HG02973 (cell line): ENCODE data around the gene GNAT1.

ENCODE experiments used
- ATAC-seq: cut with Tn5 transposase; IDR thresholded peaks from one replicate; pipeline ENCODE4 v1.9.1; 2021; ENCODE audit warnings: moderate library complexity; ENCODE audit not compliant: unreplicated experiment

Gene GNAT1

DNA sequence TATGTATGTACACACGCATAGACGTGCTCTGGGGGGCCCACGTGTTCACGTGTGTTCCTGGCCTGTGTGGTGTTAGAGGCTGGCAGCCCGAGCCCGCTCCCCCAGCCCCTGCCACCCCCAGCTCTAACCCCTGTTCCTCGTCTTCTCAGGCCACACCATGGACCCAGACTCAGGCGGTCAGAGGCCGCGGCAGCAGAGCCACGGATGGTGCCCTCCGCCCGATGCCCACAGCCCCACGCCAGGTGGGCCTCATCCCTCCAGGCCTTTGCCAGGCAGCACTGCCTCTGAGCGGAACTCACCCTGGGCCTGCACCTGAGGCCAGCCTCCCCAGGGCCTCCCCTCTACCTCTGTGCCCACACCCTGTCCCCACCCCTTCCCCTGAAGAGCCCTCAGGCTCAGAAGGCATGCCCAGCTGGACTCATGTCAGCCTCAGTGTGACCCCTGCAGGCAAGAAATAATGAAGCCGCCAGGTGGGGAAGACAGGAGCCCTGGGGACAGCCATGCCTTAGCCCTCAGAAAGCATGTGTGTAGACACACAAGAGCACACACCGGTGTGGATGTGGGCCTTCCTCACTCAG, 16.4 kb upstream of the GNAT1 start:
- ATAC-seq: no peak

- no peak for ATAC-seq
Observed at GRCh38 chr3:50177346-50177745, 14.1 kb upstream of the GNAT1 start.

DNA sequence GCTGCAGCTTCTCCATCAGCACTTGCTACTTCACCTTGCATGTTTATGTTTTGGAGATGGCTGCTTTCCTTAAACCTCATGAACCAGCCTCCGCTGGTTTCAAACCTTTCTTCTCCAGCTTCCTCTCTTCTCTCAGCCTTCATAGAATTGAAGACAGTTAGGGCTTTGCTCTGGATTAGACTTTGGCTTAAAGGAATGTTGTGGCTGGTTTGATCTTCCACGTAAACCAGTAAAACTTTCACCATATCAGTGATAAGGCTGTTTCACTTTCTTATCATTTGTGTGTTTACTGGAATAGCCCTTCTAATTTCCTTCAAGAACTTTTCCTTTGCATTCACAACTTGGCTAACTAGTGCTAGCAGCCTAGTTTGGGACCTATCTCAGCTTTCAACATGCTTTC, 11.7 kb upstream of the GNAT1 start:
- no peak for ATAC-seq

- no peak for ATAC-seq
Observed at GRCh38 chr3:50181985-50182384, 9.4 kb upstream of the GNAT1 start.

DNA sequence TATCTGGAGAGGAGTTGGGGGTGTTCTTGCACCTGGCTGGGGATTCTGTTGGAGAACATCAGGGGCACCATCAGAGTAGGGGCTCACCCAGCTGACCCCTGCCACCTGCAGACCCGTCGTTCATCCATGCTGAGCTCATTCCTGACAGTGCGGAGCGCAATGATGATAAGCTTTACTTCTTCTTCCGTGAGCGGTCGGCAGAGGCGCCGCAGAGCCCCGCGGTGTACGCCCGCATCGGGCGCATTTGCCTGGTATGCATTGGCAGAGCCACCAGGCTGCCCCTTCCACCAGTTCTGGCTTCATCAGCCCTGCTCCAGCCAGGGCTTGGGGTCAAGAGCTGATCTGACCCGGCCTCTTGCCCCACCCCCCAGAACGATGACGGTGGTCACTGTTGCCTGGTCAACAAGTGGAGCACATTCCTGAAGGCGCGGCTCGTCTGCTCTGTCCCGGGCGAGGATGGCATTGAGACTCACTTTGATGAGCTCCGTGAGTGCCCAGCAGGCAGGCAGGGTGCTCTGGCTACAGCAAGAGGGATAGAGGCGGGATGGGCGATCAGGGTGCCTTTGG, 8.8 kb upstream of the GNAT1 start:
- no peak for ATAC-seq

DNA sequence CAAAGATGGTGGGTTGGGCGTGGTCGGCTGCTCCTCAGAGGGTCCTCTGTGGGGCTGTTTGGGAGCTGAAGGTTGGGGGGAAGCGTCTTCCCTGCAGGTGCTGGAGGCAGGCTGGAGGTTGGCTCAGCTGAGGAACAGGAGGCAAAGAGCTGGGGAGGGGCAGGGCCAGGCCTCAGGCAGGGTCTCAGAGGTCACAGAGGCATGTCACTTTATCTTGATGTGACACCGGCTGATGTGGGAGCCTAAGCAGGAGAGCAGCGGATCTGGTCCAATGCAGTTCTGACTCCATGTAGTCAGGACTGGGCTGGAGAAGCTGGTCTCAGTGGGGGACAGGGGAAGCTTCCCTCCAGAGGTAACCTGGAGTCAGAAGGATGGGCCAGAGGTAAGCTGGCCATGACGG, 7.7 kb upstream of the GNAT1 start:
- ATAC-seq: no peak

DNA sequence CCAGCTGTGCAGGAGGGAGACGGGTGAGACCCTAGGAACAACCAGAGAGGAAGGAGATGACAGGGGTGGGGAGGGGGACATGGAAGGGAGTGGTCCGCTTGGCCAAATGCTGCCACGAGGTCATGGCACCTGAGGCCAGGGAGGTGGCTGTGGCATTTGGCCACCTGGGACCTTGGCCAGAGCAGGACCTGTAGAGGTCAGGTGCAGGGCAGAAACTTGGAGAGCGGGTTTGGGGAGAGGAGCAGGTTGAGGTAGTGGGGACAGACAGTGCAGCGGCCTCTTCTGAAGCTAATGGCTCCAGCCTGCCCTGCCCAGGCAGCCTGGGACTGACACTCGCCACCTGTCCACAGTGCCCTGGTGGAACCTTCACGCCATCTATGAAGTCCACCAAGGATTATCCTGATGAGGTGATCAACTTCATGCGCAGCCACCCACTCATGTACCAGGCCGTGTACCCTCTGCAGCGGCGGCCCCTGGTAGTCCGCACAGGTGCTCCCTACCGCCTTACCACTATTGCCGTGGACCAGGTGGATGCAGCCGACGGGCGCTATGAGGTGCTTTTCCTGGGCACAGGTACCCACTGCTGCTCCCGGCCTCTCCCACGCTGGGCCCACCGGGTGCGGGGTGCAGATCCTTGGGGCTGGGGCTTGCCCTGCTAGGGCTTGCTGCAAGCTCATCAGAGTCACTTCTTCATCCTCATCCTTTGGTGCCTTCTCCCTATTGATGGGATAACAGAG, 7.0 kb upstream of the GNAT1 start:
- no peak for ATAC-seq

- ATAC-seq: no peak
Observed at GRCh38 chr3:50185230-50185629, 6.2 kb upstream of the GNAT1 start.

DNA sequence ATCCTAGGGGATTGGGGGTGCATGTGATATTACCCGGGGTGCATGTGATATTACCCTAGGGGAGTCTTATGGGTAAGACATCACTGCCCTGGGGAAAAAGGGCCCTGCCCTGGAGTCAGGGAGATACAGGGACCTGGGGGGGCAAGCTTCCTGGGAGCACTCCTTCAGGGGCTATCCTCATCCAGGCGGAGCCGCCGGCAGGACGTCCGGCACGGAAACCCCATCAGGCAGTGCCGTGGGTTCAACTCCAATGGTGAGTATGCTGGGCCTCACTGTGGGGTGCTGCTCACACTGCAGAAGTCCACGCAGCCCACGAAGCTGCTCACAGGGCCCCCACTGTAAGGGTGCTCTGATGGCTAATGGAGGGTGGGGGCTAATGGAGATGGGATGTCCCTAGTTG, 5.3 kb upstream of the GNAT1 start:
- no peak for ATAC-seq

DNA sequence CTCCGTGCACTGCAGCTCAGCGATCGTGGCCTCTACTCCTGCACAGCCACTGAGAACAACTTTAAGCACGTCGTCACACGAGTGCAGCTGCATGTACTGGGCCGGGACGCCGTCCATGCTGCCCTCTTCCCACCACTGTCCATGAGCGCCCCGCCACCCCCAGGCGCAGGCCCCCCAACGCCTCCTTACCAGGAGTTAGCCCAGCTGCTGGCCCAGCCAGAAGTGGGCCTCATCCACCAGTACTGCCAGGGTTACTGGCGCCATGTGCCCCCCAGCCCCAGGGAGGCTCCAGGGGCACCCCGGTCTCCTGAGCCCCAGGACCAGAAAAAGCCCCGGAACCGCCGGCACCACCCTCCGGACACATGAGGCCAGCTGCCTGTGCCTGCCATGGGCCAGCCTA, 3.7 kb upstream of the GNAT1 start:
- ATAC-seq: no peak

DNA sequence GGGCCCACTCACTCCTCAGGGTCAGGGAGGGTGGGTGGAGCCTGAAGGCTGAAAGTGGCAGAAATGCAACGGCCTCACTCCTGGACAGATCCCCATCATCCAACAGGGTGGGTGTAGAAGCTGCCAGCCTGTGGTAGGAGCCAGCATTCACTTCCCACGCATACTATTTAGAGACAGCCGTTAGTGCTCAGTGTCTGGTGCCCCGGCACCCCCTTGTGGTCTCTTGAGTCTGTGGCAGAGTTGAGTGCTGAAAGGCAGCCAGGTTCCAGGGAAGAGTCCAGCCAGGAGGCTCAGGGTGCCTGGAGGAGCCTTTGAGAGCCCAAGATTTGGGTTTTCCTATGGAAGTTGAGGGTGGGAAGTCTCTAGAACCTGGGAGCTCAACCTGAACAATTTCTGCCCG, 2.1 kb upstream of the GNAT1 start:
- ATAC-seq: no peak

DNA sequence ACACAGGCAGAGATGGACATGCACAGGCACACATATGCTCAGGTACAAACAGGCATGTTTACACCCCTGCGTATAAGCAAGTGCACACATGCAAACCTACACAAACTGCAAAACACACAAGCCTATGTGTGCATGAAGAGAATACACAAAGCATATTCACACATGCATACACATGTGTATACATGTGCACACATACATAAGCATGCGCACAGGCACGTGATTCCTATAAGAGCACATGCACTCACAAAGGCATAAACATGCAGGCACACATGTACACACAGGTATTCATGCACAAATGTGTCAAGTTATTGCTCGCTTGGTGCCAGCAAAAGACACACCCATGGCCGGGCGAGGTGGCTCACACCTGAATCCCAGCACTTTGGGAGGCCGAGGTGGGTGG, 1.4 kb upstream of the GNAT1 start:
- ATAC-seq: no peak

GRCh38 chr3:50192124-50192523, 714 bp downstream of the GNAT1 start:
- no peak for ATAC-seq

DNA sequence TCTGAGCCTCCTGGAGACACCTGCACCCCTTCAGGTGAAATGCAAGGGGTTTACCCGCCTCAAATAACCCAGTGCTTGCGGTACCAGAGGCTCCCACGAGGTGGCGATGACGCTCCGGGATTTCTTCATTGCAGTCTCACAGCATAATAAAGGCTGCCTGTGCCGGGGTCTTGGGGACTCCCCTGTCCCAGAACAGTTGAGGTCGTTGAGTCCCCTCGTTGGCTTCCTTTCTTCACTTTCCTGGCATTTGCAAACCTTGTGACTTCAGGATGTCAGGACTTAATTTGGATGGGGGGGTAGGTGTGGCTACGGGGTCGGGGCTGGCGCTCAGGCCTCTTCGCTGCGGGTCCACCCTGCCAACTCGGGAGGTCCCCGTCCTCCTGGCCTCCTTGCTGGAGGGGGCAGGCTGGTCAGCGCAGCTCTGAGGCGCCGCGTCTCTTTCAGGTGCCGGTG, 1.3 kb downstream of the GNAT1 start:
- ATAC-seq: no peak

- no peak for ATAC-seq
Observed at GRCh38 chr3:50193286-50193685, 1.9 kb downstream of the GNAT1 start.

- no peak for ATAC-seq
Observed at GRCh38 chr3:50193746-50194127, 2.3 kb downstream of the GNAT1 start.

DNA sequence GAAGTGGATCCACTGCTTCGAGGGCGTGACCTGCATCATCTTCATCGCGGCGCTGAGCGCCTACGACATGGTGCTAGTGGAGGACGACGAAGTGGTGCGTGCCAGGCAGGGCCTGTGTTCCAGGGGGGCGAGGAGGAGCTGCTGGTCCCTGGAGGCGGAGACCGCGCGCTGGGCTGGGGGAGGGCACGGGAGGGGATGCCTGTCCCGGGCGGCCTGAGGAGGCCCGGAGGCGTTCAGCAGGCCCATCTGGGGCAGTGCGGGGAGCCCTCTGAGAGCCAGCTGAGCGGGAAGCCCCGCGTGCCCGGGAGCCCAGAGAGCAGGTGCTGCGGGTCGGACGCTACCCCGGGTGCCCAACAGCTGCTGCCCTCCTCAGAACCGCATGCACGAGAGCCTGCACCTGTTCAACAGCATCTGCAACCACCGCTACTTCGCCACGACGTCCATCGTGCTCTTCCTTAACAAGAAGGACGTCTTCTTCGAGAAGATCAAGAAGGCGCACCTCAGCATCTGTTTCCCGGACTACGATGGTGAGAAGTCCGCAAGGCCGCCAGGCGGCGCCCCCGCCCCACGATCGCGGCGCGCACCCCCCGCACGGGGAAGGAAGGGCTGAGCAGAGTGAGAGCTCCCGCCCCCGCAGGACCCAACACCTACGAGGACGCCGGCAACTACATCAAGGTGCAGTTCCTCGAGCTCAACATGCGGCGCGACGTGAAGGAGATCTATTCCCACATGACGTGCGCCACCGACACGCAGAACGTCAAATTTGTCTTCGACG, 2.9 kb downstream of the GNAT1 start:
- ATAC-seq: no peak

- ATAC-seq: no peak
Observed at GRCh38 chr3:50194903-50195500, 3.6 kb downstream of the GNAT1 start.

GRCh38 chr3:50195501-50196252, 4.3 kb downstream of the GNAT1 start:
- ATAC-seq: no peak

DNA sequence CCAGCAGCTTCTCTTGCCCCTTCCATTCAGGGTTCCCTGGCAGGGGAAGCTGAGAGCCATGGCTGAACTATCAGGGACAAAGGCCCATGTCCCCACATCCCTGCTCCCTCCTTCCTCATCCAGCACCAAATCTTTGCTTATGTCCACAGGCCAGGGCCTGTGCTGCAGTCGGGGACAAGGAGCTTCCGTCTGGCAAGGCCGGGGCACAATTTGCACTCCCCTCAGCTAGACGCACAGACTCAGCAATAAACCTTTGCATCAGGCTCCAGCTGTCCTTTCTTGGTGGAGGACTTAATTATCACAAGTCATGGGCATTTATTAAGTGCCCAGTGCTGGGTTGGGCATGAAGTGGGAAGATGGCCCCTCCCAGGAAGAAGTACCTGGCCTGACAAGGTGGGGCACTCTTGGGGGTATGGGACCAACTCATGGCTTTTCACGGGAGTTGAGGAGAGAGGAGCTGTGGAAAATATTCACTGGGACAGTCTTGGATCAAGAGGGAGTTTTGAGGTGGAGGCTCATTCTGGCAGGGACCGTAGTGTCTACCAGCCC, 4.9 kb downstream of the GNAT1 start:
- ATAC-seq: no peak
